ENCODE results near the gene PLCG2. TPM values are rescaled to one million over a fixed set of nuclear protein-coding genes. Genes with fewer than 3 reads are reported as not detected.

PLCG2 gene
- total RNA-seq, 1 donor from 2014 or later = 47.6 TPM

DNA sequence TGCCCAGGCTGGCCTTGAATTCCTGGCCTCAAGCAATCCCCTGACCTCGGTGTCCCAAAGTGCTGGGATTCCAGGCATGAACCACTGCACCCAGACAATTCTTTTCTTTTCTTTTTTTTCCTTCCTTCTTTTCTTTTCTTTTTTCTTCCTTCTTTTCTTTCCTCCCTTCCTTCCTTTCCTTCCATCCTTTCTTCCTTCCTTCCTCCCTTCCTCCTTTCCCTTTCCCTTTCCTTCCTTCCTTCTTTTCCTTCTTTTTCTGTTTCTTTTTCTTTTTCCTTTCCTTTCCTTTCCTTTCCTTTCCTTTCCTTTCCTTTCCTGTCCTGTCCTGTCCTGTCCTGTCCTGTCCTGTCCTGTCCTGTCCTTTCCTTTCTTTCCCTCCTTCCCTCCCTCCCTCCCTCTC, 44.6 kb downstream of the PLCG2 start:
- Histone ChIP-seq H3K4me1 (peaks cover 5% of the 10 kb centered on the region), H3K9me3 (no peaks in the 10 kb centered on the region), H3K27me3 (no peaks in the 10 kb centered on the region), H3K4me3 (no peak overlapping the region), H3K36me3 (no peaks in the 10 kb centered on the region), H3K27ac (no peak overlapping the region)
- TF ChIP-seq, protein P1, sequence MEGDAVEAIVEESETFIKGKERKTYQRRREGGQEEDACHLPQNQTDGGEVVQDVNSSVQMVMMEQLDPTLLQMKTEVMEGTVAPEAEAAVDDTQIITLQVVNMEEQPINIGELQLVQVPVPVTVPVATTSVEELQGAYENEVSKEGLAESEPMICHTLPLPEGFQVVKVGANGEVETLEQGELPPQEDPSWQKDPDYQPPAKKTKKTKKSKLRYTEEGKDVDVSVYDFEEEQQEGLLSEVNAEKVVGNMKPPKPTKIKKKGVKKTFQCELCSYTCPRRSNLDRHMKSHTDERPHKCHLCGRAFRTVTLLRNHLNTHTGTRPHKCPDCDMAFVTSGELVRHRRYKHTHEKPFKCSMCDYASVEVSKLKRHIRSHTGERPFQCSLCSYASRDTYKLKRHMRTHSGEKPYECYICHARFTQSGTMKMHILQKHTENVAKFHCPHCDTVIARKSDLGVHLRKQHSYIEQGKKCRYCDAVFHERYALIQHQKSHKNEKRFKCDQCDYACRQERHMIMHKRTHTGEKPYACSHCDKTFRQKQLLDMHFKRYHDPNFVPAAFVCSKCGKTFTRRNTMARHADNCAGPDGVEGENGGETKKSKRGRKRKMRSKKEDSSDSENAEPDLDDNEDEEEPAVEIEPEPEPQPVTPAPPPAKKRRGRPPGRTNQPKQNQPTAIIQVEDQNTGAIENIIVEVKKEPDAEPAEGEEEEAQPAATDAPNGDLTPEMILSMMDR (IDR thresholded peaks at IDR 0.05) = no peak
- ATAC-seq = no peak
- DNase-seq = no peak
- intact Hi-C loops (cut with DNase I) = no loop called here

DNA sequence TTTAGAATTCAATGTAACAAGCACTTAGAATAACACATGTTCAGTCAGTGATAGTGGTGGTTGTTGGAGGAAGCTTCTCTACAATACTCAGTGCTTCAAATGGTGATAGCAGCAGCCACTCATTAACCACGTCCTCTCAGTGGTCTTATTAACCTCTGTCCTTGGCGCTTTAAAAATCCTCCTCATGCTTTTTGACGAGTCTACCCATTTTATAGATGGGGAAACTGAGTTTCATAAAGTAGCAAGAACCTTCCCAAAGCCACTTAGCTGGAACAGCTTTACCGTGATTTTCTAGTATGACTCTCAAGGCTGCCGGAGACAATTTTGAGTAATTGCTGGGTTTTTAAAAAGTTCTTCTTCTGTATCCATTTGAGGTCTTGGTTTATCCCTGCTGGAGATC, 47.4 kb downstream of the PLCG2 start:
- H3K27me3 ChIP-seq = no peaks in the 10 kb centered on the region
- H3K27ac ChIP-seq = no peak overlapping the region
- ATAC-seq (no peak), DNase-seq (no peak)
- no peak overlapping the region for H3K4me3 ChIP-seq
- TF ChIP-seq, protein P1 (IDR thresholded peaks at IDR 0.05) = no peak
- intact Hi-C loops (cut with DNase I) = no loop called here
- no peaks in the 10 kb centered on the region for H3K36me3 ChIP-seq
- peaks cover 5% of the 10 kb centered on the region for H3K4me1 ChIP-seq
- H3K9me3 ChIP-seq = no peaks in the 10 kb centered on the region

DNA sequence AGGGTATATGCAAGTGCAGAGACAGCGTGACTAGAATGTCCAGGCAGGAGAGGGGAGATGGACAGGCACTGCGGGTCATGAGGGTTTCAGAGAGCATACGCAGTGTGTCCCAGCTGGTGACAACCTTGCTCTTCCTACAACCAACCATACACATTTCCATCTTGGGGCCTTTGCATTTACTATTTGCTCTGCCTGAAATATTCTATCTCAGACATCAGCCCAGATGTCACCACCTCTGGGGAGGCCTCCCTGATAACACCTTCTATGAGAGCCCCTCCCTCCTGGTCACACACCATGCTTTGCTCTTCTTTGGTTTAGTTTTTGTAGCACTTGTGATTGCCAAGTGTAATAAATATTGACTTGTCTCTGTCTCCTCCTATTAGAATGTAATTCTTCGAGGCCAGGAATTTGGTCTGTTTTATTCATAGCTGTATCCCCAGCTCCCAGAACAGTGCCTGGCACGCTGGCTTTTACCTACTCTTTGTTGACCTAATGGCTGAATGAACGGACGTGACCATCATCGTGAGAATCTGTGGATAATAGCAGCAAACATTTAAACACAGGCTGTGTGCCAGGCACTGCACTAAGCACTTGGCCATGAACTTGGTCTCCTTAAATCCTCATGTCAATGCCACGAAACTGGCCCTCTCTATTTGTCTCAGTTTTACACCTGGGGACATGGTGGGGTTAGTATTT, 51.9 kb downstream of the PLCG2 start:
- Histone ChIP-seq H3K36me3 (no peaks in the 10 kb centered on the region), H3K9me3 (no peaks in the 10 kb centered on the region), H3K4me1 (peaks cover 8% of the 10 kb centered on the region), H3K27me3 (no peaks in the 10 kb centered on the region), H3K4me3 (no peak overlapping the region), H3K27ac (no peak overlapping the region)
- intact Hi-C loops (cut with DNase I) = no loop called here
- TF ChIP-seq, protein P1 (IDR thresholded peaks at IDR 0.05) = no peak
- no peak for ATAC-seq
- DNase-seq = no peak

DNA sequence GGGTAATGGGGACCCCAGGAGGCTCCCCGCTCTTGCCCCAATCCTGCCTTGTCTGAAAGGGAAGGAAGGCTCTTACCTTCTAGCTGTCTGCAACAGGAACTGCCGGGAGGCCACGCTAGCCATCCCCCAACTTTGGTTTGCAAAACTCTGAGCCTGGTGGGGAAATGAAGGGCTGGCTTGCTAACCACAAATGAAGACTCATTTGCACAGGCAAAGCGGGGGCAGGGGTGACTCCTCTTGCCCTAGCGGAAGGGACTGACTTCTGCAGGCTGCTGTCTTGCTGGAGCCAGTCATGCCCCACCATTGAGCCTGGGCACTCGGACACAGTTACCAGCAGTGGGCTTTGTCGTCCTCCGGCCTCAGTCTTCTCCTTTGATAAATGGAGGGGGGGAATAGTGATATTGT, 52.6 kb downstream of the PLCG2 start:
- peak; percentile 84 for DNase-seq
- TF ChIP-seq, protein P1 (IDR thresholded peaks at IDR 0.05) = peak; percentile 10
- no peak overlapping the region for H3K4me3 ChIP-seq
- no peaks in the 10 kb centered on the region for H3K9me3 ChIP-seq
- H3K36me3 ChIP-seq = no peaks in the 10 kb centered on the region
- peaks cover 8% of the 10 kb centered on the region for H3K4me1 ChIP-seq
- ATAC-seq = peak; percentile 94
- no peak overlapping the region for H3K27ac ChIP-seq
- no peaks in the 10 kb centered on the region for H3K27me3 ChIP-seq
- intact Hi-C loops (cut with DNase I) = no loop called here

DNA sequence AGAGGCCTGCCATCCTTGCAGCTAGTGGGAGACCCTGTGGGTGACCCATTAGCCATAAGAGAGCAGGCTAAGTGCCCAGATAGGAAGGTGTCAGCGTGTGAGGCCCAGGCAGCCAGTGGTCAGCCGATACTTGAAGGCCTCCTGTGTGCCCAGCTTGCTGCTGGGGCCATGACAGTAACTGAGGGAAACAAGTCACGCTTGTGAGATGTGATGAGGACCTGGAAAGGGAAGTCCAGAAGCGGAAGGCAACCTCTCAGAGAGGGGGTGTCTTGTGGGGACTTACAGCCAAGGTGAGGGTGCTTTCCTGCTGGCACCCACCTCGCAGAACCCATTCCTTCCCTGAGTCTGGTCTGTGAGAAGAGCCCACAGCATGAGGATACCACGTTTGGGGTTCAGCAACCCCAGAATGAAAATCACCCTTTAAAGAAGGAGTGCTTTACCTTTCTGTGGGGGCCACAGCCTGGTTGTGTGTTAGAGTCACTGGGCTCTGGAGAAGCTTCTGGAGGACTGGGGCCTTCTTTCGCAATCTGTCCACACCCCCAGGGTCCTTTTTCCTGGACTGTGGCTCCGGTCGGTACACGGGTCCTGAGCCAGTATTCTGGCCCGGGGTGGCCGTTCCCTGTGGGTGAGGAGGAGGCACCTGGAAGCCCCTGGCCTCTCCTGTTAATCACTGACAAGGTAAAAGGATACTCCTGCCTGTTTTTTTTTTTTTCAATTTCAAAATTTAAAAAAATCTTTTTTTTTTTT, 53.9 kb downstream of the PLCG2 start:
- H3K4me1 ChIP-seq = peaks cover 8% of the 10 kb centered on the region
- H3K36me3 ChIP-seq = no peaks in the 10 kb centered on the region
- TF ChIP-seq, protein P1 (IDR thresholded peaks at IDR 0.05) = no peak
- intact Hi-C loops (cut with DNase I) = no loop called here
- ATAC-seq (peak; percentile 44), DNase-seq (no peak)
- no peaks in the 10 kb centered on the region for H3K27me3 ChIP-seq
- H3K27ac ChIP-seq = peak overlapping the region; percentile 42
- no peaks in the 10 kb centered on the region for H3K9me3 ChIP-seq
- H3K4me3 ChIP-seq = no peak overlapping the region

Measured in upper lobe of right lung (tissue), 1 donor.